GM12891 (cell line): ENCODE data around the gene ADCY2.

Source experiments
- PAX5 ChIP-seq: IDR thresholded peaks from 2 replicates; pipeline ENCODE4 v1.6.1; 2011; ENCODE audit warnings: low read length, moderate library complexity, mild to moderate bottlenecking; ENCODE audit not compliant: insufficient read depth, severe bottlenecking
- POLR2A ChIP-seq: IDR thresholded peaks from 2 replicates; pipeline ENCODE4 v1.6.1; 2011; ENCODE audit warnings: low read depth, low read length, control low read depth
- POLR2AphosphoS5 ChIP-seq: IDR thresholded peaks from 2 replicates; pipeline ENCODE4 v1.6.1; 2011; ENCODE audit warnings: low read depth, low read length, control low read depth
- SPI1 ChIP-seq: IDR thresholded peaks from 2 replicates; pipeline ENCODE4 v1.6.1; 2011; ENCODE audit warnings: low read depth, low read length, control low read depth
- TAF1 ChIP-seq: IDR thresholded peaks from 2 replicates; pipeline ENCODE4 v1.6.1; 2011; ENCODE audit warnings: low read depth, low read length, control low read depth

DNA sequence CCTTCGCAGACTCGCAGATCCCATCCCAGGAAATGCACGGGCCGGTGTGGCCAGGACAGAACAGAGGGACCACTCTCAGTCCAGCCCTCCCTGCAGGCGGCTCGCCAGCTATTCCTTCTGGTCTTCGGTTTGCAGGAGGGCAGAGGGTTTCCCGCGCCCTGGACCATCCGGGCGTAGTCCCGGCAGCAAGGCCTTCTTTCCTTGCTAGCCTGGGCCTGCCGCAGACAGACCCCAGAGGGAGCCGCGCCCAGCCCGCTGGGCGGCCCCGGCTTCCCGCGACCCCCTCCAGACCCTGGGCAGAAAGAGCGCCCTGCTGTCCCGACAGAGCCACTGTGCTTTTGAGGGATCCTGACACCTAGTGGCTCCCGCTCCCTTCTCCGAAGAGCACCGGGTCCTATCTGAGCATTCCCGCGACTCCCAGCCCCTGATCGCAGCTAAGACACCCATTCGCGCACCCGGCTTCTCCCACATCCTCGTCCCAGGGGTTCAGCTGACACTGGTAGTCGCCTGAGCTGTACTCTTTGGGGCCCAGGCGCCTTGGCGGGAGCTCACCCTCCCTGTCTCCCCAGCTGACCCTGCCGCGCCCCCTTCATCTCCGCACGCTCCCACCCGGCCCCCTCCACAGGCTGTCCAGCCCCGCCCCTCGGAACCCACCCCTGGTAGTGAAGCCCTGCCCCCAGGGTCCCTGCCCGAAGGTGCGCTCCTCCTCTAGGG, 453.9 kb downstream of the ADCY2 start:
- TF ChIP-seq POLR2AphosphoS5, result no peak
- TF ChIP-seq POLR2A, result no peak
- TF ChIP-seq TAF1, result no peak
- no peak for TF ChIP-seq SPI1
- TF ChIP-seq PAX5, result no peak
